H1 (cell line): Measurements from ENCODE around the gene PRRC2A. TPM values are rescaled to one million over a fixed set of nuclear protein-coding genes. Genes with fewer than 3 reads are reported as not detected.
A peak's percentile ranks its signal among the peaks of the same experiment; 100 is the strongest.

Experiments used
- CTCF ChIA-PET: fragments of 300-600 bp; sonication (Branson Sonifier 250); formaldehyde crosslinking; loops from one replicate; lab custom pipeline; 2021; ENCODE audit not compliant: partially characterized antibody; lab: Charles Lee
- POLR2A ChIA-PET: fragments of 300-600 bp; sonication (Branson Sonifier 250); formaldehyde crosslinking; loops from one replicate; lab custom pipeline; 2021; ENCODE audit warnings: inconsistent platforms; ENCODE audit not compliant: partially characterized antibody; lab: Charles Lee
- DNase-seq, 2 experiments: peaks; one replicate each; pipeline versions ENCODE4 v3.0.0 to v3.0.0-alpha.2; 2010 to 2022; ENCODE audit warnings: low spot score in 2 of 2, low read depth in 1 of 2, mixed read lengths in 1 of 2
- FAIRE-seq: peaks from 2 replicates; lab custom pipeline; 2011; peaks lifted over from hg19 to GRCh38; lab: Jason Lieb, UNC
- H2AFZ ChIP-seq: 2 replicates; pipeline ENCODE4 v1.8.1; 2012; ENCODE audit warnings: low read length, inconsistent platforms
- H2AK5ac ChIP-seq: 2 replicates; pipeline ENCODE4 v1.6.1; 2013; ENCODE audit warnings: low read depth, low read length
- H2BK120ac ChIP-seq: replicated peaks from 2 replicates; pipeline ENCODE3; 2013; ENCODE audit warnings: low read depth, low read length, inconsistent platforms
- H2BK12ac ChIP-seq: 2 replicates; pipeline ENCODE4 v1.6.1; 2013; ENCODE audit warnings: low read depth, low read length
- H2BK15ac ChIP-seq: 2 replicates; pipeline ENCODE4 v1.6.1; 2013; ENCODE audit warnings: low read length
- H2BK20ac ChIP-seq: 2 replicates; pipeline ENCODE4 v1.6.1; 2013; ENCODE audit warnings: low read length
- H2BK5ac ChIP-seq: 2 replicates; pipeline ENCODE4 v1.6.1; 2013; ENCODE audit warnings: low read depth, low read length
- H3K14ac ChIP-seq: 2 replicates; pipeline ENCODE4 v1.6.1; 2013; ENCODE audit warnings: inconsistent platforms; ENCODE audit not compliant: insufficient read length
- H3K18ac ChIP-seq: 2 replicates; pipeline ENCODE4 v1.6.1; 2013; ENCODE audit warnings: low read length; ENCODE audit errors: extremely low read depth
- H3K23ac ChIP-seq: 2 replicates; pipeline ENCODE4 v1.6.1; 2013; ENCODE audit warnings: inconsistent platforms; ENCODE audit not compliant: insufficient read length
- H3K23me2 ChIP-seq: 2 replicates; pipeline ENCODE4 v1.6.1; 2013; ENCODE audit warnings: low read depth, low read length
- H3K27ac ChIP-seq: 2 replicates; pipeline ENCODE4 v1.6.1; 2011; ENCODE audit warnings: low read depth, low read length, inconsistent platforms
- H3K27me3 ChIP-seq, 4 experiments: replicated peaks in 1 of 4; 1 replicate in 1 of 4; 2 replicates in 3 of 4; pipeline versions ENCODE4 v1.6.1 to v1.8.1; 2011 to 2013; ENCODE audit warnings: low read length in 3 of 4, mild to moderate bottlenecking in 3 of 4, inconsistent platforms in 2 of 4, mixed read lengths in 2 of 4, moderate library complexity in 1 of 4; ENCODE audit not compliant: control insufficient read depth in 3 of 4, insufficient read depth in 3 of 4; ENCODE audit errors: extremely low read depth in 1 of 4
- H3K36me3 ChIP-seq, 4 experiments: 2 replicates each; pipeline versions ENCODE4 v1.6.1 to v1.8.1; 2011 to 2013; ENCODE audit warnings: mild to moderate bottlenecking in 4 of 4, low read length in 3 of 4, moderate library complexity in 2 of 4, control low read depth in 1 of 4, inconsistent platforms in 1 of 4; ENCODE audit not compliant: insufficient read depth in 4 of 4, control insufficient read depth in 2 of 4
- H3K4ac ChIP-seq: replicated peaks from 2 replicates; pipeline ENCODE3; 2013; ENCODE audit warnings: low read length, low read depth, mixed read lengths, inconsistent platforms; ENCODE audit not compliant: insufficient read length
- H3K4me1 ChIP-seq, 4 experiments: replicated peaks in 1 of 4; 1 replicate in 1 of 4; 2 replicates in 3 of 4; pipeline versions ENCODE4 v1.6.1 to v1.8.1; 2011 to 2013; ENCODE audit warnings: low read length in 3 of 4, inconsistent platforms in 2 of 4, mixed read lengths in 1 of 4; ENCODE audit not compliant: insufficient read depth in 4 of 4, control insufficient read depth in 3 of 4
- H3K4me2 ChIP-seq, 2 experiments: 2 replicates each; pipeline versions ENCODE4 v1.6.1 to v1.8.1; 2011 to 2013; ENCODE audit warnings: low read depth in 2 of 2, low read length in 2 of 2, control low read depth in 1 of 2, inconsistent platforms in 1 of 2, mild to moderate bottlenecking in 1 of 2; ENCODE audit not compliant: insufficient read depth in 1 of 2
- H3K4me3 ChIP-seq, 4 experiments: fragments of 200-600, 300-600 bp in 1 of 4; sonication (generic), shearing (Covaris generic), sonication (Bioruptor Twin) in 1 of 4; 2 replicates each; pipeline versions ENCODE4 v1.5.1 to v1.8.1; 2011 to 2016; ENCODE audit warnings: low read length in 4 of 4, low read depth in 3 of 4, control low read depth in 2 of 4, inconsistent platforms in 2 of 4, mild to moderate bottlenecking in 2 of 4, mixed read lengths in 1 of 4, moderate library complexity in 1 of 4; ENCODE audit not compliant: insufficient read depth in 2 of 4; ENCODE audit errors: extremely low read depth in 1 of 4
- H3K56ac ChIP-seq: replicated peaks from 2 replicates; pipeline ENCODE3; 2013; ENCODE audit warnings: low read depth, mild to moderate bottlenecking, mixed read lengths, low read length, inconsistent platforms; ENCODE audit not compliant: insufficient read length
- H3K79me1 ChIP-seq: 2 replicates; pipeline ENCODE4 v1.6.1; 2013; ENCODE audit warnings: low read depth, low read length, control low read depth
- H3K79me2 ChIP-seq, 2 experiments: 2 replicates each; pipeline versions ENCODE4 v1.6.1 to v1.8.1; 2012 to 2013; ENCODE audit warnings: low read length in 2 of 2, mild to moderate bottlenecking in 2 of 2, inconsistent platforms in 1 of 2; ENCODE audit not compliant: insufficient read depth in 2 of 2, control insufficient read depth in 1 of 2
- H3K9ac ChIP-seq, 4 experiments: replicated peaks in 1 of 4; 1 replicate in 1 of 4; 2 replicates in 3 of 4; pipeline versions ENCODE4 v1.6.1 to v1.8.1; 2011 to 2013; ENCODE audit warnings: low read depth in 3 of 4, low read length in 3 of 4, control low read depth in 2 of 4, mild to moderate bottlenecking in 2 of 4, moderate library complexity in 2 of 4, inconsistent platforms in 1 of 4; ENCODE audit errors: extremely low read depth in 1 of 4
- H3K9me3 ChIP-seq, 2 experiments: 2 replicates each; pipeline versions ENCODE4 v1.6.1 to v1.8.1; 2012 to 2013; ENCODE audit warnings: mild to moderate bottlenecking in 2 of 2, moderate library complexity in 2 of 2, control low read depth in 1 of 2, inconsistent platforms in 1 of 2, low read depth in 1 of 2, low read length in 1 of 2, mixed read lengths in 1 of 2; ENCODE audit not compliant: insufficient read depth in 2 of 2
- H4K20me1 ChIP-seq, 2 experiments: replicated peaks in 1 of 2; 2 replicates each; pipeline versions ENCODE3 to v1.8.1; 2011 to 2013; ENCODE audit warnings: inconsistent platforms in 2 of 2, low read length in 2 of 2, mild to moderate bottlenecking in 1 of 2; ENCODE audit not compliant: insufficient read depth in 2 of 2, control insufficient read depth in 1 of 2
- H4K5ac ChIP-seq: 2 replicates; pipeline ENCODE4 v1.6.1; 2013; ENCODE audit warnings: low read length, low read depth, mixed read lengths, inconsistent platforms; ENCODE audit not compliant: insufficient read length
- H4K8ac ChIP-seq: 2 replicates; pipeline ENCODE4 v1.8.0; 2013; ENCODE audit warnings: mild to moderate bottlenecking, moderate library complexity, low read length, inconsistent platforms; ENCODE audit not compliant: insufficient read depth; ENCODE audit errors: extremely low read depth
- H4K91ac ChIP-seq: replicated peaks from 2 replicates; pipeline ENCODE3; 2013; ENCODE audit warnings: low read length, mixed read lengths, inconsistent platforms; ENCODE audit not compliant: insufficient read length
- ASH2L ChIP-seq: fragments of 200-600, 300-600 bp; sonication (generic); IDR thresholded peaks from one replicate; pipeline ENCODE4 v1.7.1; 2017; ENCODE audit warnings: low read length
- CBX8 ChIP-seq: fragments of 300-800, 300-1000 bp; sonication (generic); IDR thresholded peaks from 2 replicates; pipeline ENCODE4 v1.7.1; 2016; ENCODE audit warnings: low read depth, low read length, borderline replicate concordance
- FOSL1 ChIP-seq: IDR thresholded peaks from 2 replicates; pipeline ENCODE4 v1.6.1; 2011; ENCODE audit warnings: mild to moderate bottlenecking, low read depth, low read length, moderate library complexity; ENCODE audit not compliant: insufficient read depth
- GABPA ChIP-seq: IDR thresholded peaks from 2 replicates; pipeline ENCODE4 v1.6.1; 2011; ENCODE audit warnings: mild to moderate bottlenecking, low read length, moderate library complexity, borderline replicate concordance; ENCODE audit not compliant: insufficient read depth
- GTF2F1 ChIP-seq: IDR thresholded peaks from 2 replicates; pipeline ENCODE4 v1.6.1; 2012; ENCODE audit warnings: low read depth, low read length, improper control_type of control experiment, borderline replicate concordance
- NRF1 ChIP-seq: IDR thresholded peaks from 2 replicates; pipeline ENCODE4 v1.6.1; 2011; ENCODE audit warnings: mild to moderate bottlenecking, low read depth, low read length, improper control_type of control experiment
- POLR2A ChIP-seq, 2 experiments: IDR thresholded peaks; 1 replicate in 1 of 2; 2 replicates in 1 of 2; pipeline ENCODE4 v1.6.1; 2011; ENCODE audit warnings: low read depth in 2 of 2, low read length in 2 of 2, mild to moderate bottlenecking in 2 of 2; ENCODE audit errors: control extremely low read depth in 1 of 2
- POU5F1 ChIP-seq: IDR thresholded peaks from 2 replicates; pipeline ENCODE4 v1.6.1; 2011; ENCODE audit warnings: low read depth, mild to moderate bottlenecking, low read length, moderate library complexity
- RAD21 ChIP-seq, 2 experiments: IDR thresholded peaks in 1 of 2; conservative IDR thresholded peaks in 1 of 2; 2 replicates each; pipeline ENCODE4 v1.6.1; 2011; ENCODE audit warnings: low read depth in 2 of 2, low read length in 2 of 2, improper control_type of control experiment in 1 of 2, inconsistent platforms in 1 of 2, mild to moderate bottlenecking in 1 of 2, moderate library complexity in 1 of 2
- SIN3A ChIP-seq, 2 experiments: IDR thresholded peaks in 1 of 2; conservative IDR thresholded peaks in 1 of 2; 2 replicates each; pipeline ENCODE4 v1.6.1; 2011 to 2012; ENCODE audit warnings: low read length in 2 of 2, improper control_type of control experiment in 1 of 2, low read depth in 1 of 2, mild to moderate bottlenecking in 1 of 2
- SP4 ChIP-seq: IDR thresholded peaks from 2 replicates; pipeline ENCODE4 v1.6.1; 2012; ENCODE audit warnings: low read length, inconsistent platforms
- TAF7 ChIP-seq: optimal IDR thresholded peaks from 2 replicates; pipeline ENCODE3; 2011; ENCODE audit warnings: low read depth, mild to moderate bottlenecking, inconsistent platforms, low read length, moderate library complexity, borderline replicate concordance
- WGBS, 2 experiments: shearing (Covaris generic) in 1 of 2; methylation state at CpG; one replicate each; pipeline versions ENCODE4 v1.1.6 to v1.1.7; 2013 to 2015; ENCODE audit warnings: low lambda C conversion rate in 2 of 2, mixed read lengths in 2 of 2, inconsistent platforms in 1 of 2, low coverage in 1 of 2, missing lambda C conversion rate in 1 of 2; ENCODE audit not compliant: insufficient replicate concordance in 2 of 2, insufficient coverage in 1 of 2, insufficient read length in 1 of 2; ENCODE audit errors: extremely low coverage in 1 of 2, missing lambda C conversion rate in 1 of 2; 5-methylcytosine and 5-hydroxymethylcytosine counted together
- polyA plus RNA-seq, 7 experiments: library from polyadenylated mRNA; depleted of rRNA in 3 of 7; stranded (reverse) in 5 of 7; unstranded in 2 of 7; fragments of >200 nt in 5 of 7; fragments of 200-250 nt in 2 of 7; gene quantifications; 1 replicate in 5 of 7; 2 replicates in 1 of 7; 4 replicates in 1 of 7; pipeline versions ENCODE4 v1.2.1 to v1.2.3, GENCODE V29; 2011 to 2013; ENCODE audit warnings: missing spikeins in 2 of 7, mixed read lengths in 2 of 7
- total RNA-seq: library from RNA; stranded (reverse); fragmentation: NEBNext Ultra II Directional; extraction: Animal tissue kit (Norgen Biotek cat#: 25700); gene quantifications from 2 replicates; pipeline ENCODE4 v1.2.1, GENCODE V29; 2021

The PRRC2A gene
- total and polyA plus RNA-seq, 2 of the 8 experiments (the other 6 are each of a cell fraction or from before 2014, with no cell fraction given) = 118 to 300 TPM

- POLR2A ChIA-PET = interaction anchor here (0.8 to 2.5 kb wide), 13 partner anchors 9 to 149 kb away, joined by 3 to 20 read pairs (median 3); partner anchors contain the start of genes C6orf47, CLIC1, CSNK2B and DDAH2
- TF ChIP-seq POLR2A (IDR thresholded peaks at IDR 0.05; ENCODE audit: control extremely low read depth in 1 of 2, low read depth in 2 of 2, low read length in 2 of 2) (no peak), ASH2L (peak; percentile 71), POU5F1 (no peak), FOSL1 (no peak), TAF7 (no peak), SP4 (no peak), GABPA (no peak), NRF1 (no peak), CBX8 (no peak), GTF2F1 (no peak), RAD21 (IDR thresholded peaks at IDR 0.05 in 1 of 2, conservative IDR thresholded peaks at IDR 0.05 in 1 of 2; ENCODE audit: low read depth in 2 of 2, low read length in 2 of 2) (no peak; a peak in 1 of 4 replicates), SIN3A (conservative IDR thresholded peaks at IDR 0.05 in 1 of 2, IDR thresholded peaks at IDR 0.05 in 1 of 2; ENCODE audit: low read depth in 1 of 2, low read length in 2 of 2) (no peak; a peak in 1 of 4 replicates)
Observed at GRCh38 chr6:31681135-31681671, 60.7 kb downstream of the PRRC2A start.

More at GRCh38 chr6:31681135-31681671, 60.7 kb downstream of the PRRC2A start:
- no peak overlapping the region for H2AK5ac ChIP-seq
- H3K79me1 ChIP-seq = no peaks in the 10 kb centered on the region
- H3K23ac ChIP-seq = no peak overlapping the region
- H3K23me2 ChIP-seq = peaks cover 11% of the 10 kb centered on the region; the same call in 1 of the 2 replicates
- no peak overlapping the region; the same call in 1 of the 2 replicates for H4K8ac ChIP-seq
- CTCF ChIA-PET = interaction anchor here (0.7 to 2.3 kb wide), 15 partner anchors 9 to 149 kb away, joined by 3 to 10 read pairs (median 4); partner anchors contain the start of gene LY6G6D
- no peaks in the 10 kb centered on the region for H4K20me1 ChIP-seq
- H3K56ac ChIP-seq = peak overlapping the region; percentile 33
- no peak overlapping the region for H2BK120ac ChIP-seq
- H4K5ac ChIP-seq = no peak overlapping the region
- H2AFZ ChIP-seq = peak overlapping the region; percentile 15; the same call in 1 of the 2 replicates
- no peak for FAIRE-seq
- no peak overlapping the region; a peak in 1 of 7 replicates for H3K9ac ChIP-seq
- H3K4me1 ChIP-seq = peaks cover 0 to 10% (median 7%) of the 10 kb centered on the region in 4 experiments; a peak in 5 of 7 replicates
- WGBS, 2 experiments = 4% methylated on average over 30 of the region's 40 CpGs; no CpG with 5 or more reads in 1 of the 2 experiments
- H3K4ac ChIP-seq = no peak overlapping the region
- H2BK15ac ChIP-seq = peak overlapping the region; percentile 72; the same call in 1 of the 2 replicates
- H3K9me3 ChIP-seq = no peaks in the 10 kb centered on the region
- no peaks in the 10 kb centered on the region; a peak in 1 of 8 replicates for H3K36me3 ChIP-seq
- H3K27ac ChIP-seq = no peak overlapping the region
- DNase-seq = peak in 1 of 2 experiments; percentile 70
- no peak overlapping the region for H2BK12ac ChIP-seq
- no peaks in the 10 kb centered on the region for H3K79me2 ChIP-seq
- peak overlapping the region; percentile 35; the same call in 1 of the 2 replicates for H2BK5ac ChIP-seq
- no peak overlapping the region for H3K18ac ChIP-seq
- H4K91ac ChIP-seq = no peak overlapping the region
- peak overlapping the region; percentile 22 to 70 (median 60) for H3K4me3 ChIP-seq
- H3K14ac ChIP-seq = no peak overlapping the region
- no peak overlapping the region; the same call in 1 of the 2 replicates for H2BK20ac ChIP-seq
- peak overlapping the region; percentile 11 to 84 for H3K4me2 ChIP-seq
- peaks cover 3 to 13% (median 12%) of the 10 kb centered on the region in 4 experiments; a peak in 6 of 7 replicates for H3K27me3 ChIP-seq
